Mesendoderm (in vitro differentiated cells): ENCODE measurements around the gene RASSF9.

Source experiments
- DNase-seq: peaks from one replicate; pipeline ENCODE4 v3.0.0; 2013
- H2AK5ac ChIP-seq: 2 replicates; pipeline ENCODE4 v1.6.1; 2013; ENCODE audit warnings: low read length, inconsistent platforms
- H2BK120ac ChIP-seq: 2 replicates; pipeline ENCODE4 v1.6.1; 2013; ENCODE audit warnings: low read depth, mild to moderate bottlenecking, low read length, moderate library complexity, mixed read lengths
- H2BK15ac ChIP-seq: replicated peaks from 2 replicates; pipeline ENCODE4 v1.6.1; 2013; ENCODE audit warnings: low read depth, mild to moderate bottlenecking, moderate library complexity
- H2BK5ac ChIP-seq: 2 replicates; pipeline ENCODE4 v1.6.1; 2013; ENCODE audit warnings: low read length, inconsistent platforms
- H3K18ac ChIP-seq: 2 replicates; pipeline ENCODE4 v1.6.1; 2013; ENCODE audit warnings: mild to moderate bottlenecking, low read length, mixed read lengths
- H3K23ac ChIP-seq: one replicate; pipeline ENCODE4 v1.6.1; 2013; ENCODE audit warnings: low read length
- H3K27ac ChIP-seq: 2 replicates; pipeline ENCODE4 v1.5.1; 2013; ENCODE audit warnings: low read depth, mild to moderate bottlenecking, inconsistent platforms, low read length, moderate library complexity
- H3K27me3 ChIP-seq: 2 replicates; pipeline ENCODE4 v1.6.1; 2013; ENCODE audit warnings: low read length, control low read depth, mild to moderate bottlenecking, inconsistent platforms; ENCODE audit not compliant: insufficient read depth, poor library complexity
- H3K36me3 ChIP-seq: 2 replicates; pipeline ENCODE4 v1.6.1; 2013; ENCODE audit warnings: low read length, inconsistent platforms; ENCODE audit not compliant: control insufficient read depth, insufficient read depth
- H3K4ac ChIP-seq: one replicate; pipeline ENCODE4 v1.6.1; 2013; ENCODE audit warnings: low read depth, mild to moderate bottlenecking, low read length, moderate library complexity
- H3K4me1 ChIP-seq: 2 replicates; pipeline ENCODE4 v1.6.1; 2013; ENCODE audit warnings: low read depth, low read length, inconsistent platforms; ENCODE audit not compliant: control insufficient read depth
- H3K4me2 ChIP-seq: 2 replicates; pipeline ENCODE4 v1.6.1; 2013; ENCODE audit warnings: low read length
- H3K4me3 ChIP-seq: 2 replicates; pipeline ENCODE4 v1.5.1; 2013; ENCODE audit warnings: mild to moderate bottlenecking, low read length
- H3K56ac ChIP-seq: one replicate; pipeline ENCODE4 v1.6.1; 2013; ENCODE audit warnings: low read length
- H3K79me1 ChIP-seq: 2 replicates; pipeline ENCODE4 v1.6.1; 2013; ENCODE audit warnings: low read length, inconsistent platforms
- H3K79me2 ChIP-seq: 2 replicates; pipeline ENCODE4 v1.6.1; 2013; ENCODE audit warnings: mild to moderate bottlenecking, low read length; ENCODE audit not compliant: control insufficient read depth, insufficient read depth
- H3K9ac ChIP-seq: 2 replicates; pipeline ENCODE4 v1.6.1; 2013; ENCODE audit warnings: low read length, inconsistent platforms
- H4K5ac ChIP-seq: one replicate; pipeline ENCODE4 v1.6.1; 2013; ENCODE audit warnings: low read length
- H4K8ac ChIP-seq: one replicate; pipeline ENCODE4 v1.6.1; 2013; ENCODE audit warnings: low read depth, mild to moderate bottlenecking, control low read depth, low read length, moderate library complexity
- WGBS: extraction: QIAGEN DNeasy Blood & Tissue Kit; methylation state at CpG from one replicate; pipeline ENCODE4 v1.1.7; 2013; ENCODE audit warnings: low lambda C conversion rate, missing lambda C conversion rate; ENCODE audit not compliant: insufficient coverage; ENCODE audit errors: extremely low coverage; 5-methylcytosine and 5-hydroxymethylcytosine counted together

RASSF9 gene

DNA sequence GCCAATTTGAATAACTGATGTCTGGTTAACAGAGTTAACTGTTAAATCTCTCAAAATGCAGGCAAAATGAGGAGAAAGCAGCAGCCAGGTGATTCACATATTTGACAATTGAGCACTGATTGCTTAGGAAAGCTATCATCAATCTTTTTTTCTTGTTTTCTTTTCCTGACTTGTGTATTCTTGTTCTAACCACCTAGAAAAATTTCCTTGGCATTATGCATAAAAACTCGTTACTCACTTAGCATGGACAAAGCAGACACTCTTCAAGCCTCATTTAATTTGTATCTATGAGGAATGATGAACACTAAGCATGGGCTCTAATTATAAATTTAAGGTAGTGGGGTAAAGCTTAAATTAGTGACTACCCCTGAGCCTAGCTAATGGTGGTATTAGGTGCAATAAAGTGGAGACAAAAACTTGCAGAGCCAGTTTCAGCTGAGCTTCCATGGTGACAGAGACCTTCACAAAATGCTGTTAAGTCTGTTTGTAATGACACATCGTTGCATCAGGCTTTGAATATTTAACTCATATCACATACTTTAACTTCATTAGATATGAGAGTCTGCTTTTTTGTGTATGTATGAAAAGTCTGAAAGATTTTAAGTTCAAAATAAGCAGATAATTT lies 52.0 kb downstream of the RASSF9 start:
- DNase-seq, result peak; percentile 74
- no peak overlapping the region for H2BK120ac ChIP-seq
- H3K9ac ChIP-seq, result no peak overlapping the region
- no peak overlapping the region for H3K27ac ChIP-seq
- no peak overlapping the region for H3K4ac ChIP-seq
- no peak overlapping the region for H3K18ac ChIP-seq
- H3K4me1 ChIP-seq, result no peaks in the 10 kb centered on the region
- H3K79me1 ChIP-seq, result no peaks in the 10 kb centered on the region
- no peak overlapping the region for H3K23ac ChIP-seq
- no peak overlapping the region for H4K5ac ChIP-seq
- H3K79me2 ChIP-seq, result no peaks in the 10 kb centered on the region
- H2BK5ac ChIP-seq, result no peak overlapping the region
- no peak overlapping the region for H4K8ac ChIP-seq
- no peaks in the 10 kb centered on the region for H3K27me3 ChIP-seq
- H3K36me3 ChIP-seq, result no peaks in the 10 kb centered on the region
- H2AK5ac ChIP-seq, result no peak overlapping the region
- H3K4me2 ChIP-seq, result no peak overlapping the region
- H2BK15ac ChIP-seq, result no peak overlapping the region
- H3K56ac ChIP-seq, result no peak overlapping the region
- H3K4me3 ChIP-seq, result no peak overlapping the region
- no CpG with 5 or more reads among the region's 2 CpGs for WGBS

DNA sequence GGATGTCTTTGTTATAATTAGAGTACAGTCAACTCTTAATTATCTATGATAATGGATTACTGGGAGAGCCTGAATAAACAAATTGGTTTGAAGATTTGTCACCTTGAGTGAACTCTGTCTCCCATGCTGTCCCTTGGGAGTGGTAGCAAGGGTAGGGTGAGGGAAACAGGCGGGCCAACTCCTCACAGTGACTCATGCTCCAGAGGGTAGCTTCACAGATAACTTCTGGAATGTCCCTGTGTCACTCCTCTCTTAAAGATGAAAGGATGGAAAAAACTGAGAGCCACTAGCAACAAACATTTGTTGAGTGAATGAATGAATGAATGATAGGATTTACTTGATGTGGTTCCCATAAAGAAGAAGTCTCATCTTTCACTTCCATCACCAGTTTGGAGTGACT lies 53.5 kb downstream of the RASSF9 start:
- no CpG with 5 or more reads among the region's 1 CpG for WGBS
- Histone ChIP-seq H3K23ac (no peak overlapping the region), H3K79me2 (no peaks in the 10 kb centered on the region), H3K27ac (no peak overlapping the region), H3K9ac (no peak overlapping the region), H4K8ac (no peak overlapping the region), H3K27me3 (no peaks in the 10 kb centered on the region), H3K56ac (no peak overlapping the region), H3K4me3 (no peak overlapping the region), H3K79me1 (no peaks in the 10 kb centered on the region), H2BK120ac (no peak overlapping the region), H3K18ac (no peak overlapping the region), H3K36me3 (no peaks in the 10 kb centered on the region), H3K4me2 (no peak overlapping the region), H2BK5ac (no peak overlapping the region), H3K4me1 (peaks cover 2% of the 10 kb centered on the region), H2BK15ac (no peak overlapping the region), H3K4ac (no peak overlapping the region), H2AK5ac (no peak overlapping the region), H4K5ac (no peak overlapping the region)
- DNase-seq, result peak; percentile 68

DNA sequence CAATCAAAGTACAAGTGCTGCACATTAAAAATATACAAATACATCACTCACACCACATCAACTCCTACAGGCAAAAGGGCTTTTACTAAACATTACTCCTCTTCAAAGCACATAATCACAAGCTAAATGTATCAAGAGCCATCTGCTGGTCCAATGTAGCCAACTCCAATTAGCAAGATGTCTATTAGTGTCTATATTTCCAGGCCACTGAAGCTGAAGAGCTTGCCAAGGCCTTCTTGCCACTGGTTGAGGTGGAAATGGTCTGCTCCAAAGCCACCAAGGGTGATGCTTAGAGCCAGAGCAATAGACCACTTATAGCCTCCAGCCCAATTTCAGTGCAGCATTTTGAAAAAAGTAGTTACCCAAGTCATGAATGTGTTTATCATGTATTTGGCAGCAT lies 54.4 kb downstream of the RASSF9 start:
- no peak for DNase-seq

DNA sequence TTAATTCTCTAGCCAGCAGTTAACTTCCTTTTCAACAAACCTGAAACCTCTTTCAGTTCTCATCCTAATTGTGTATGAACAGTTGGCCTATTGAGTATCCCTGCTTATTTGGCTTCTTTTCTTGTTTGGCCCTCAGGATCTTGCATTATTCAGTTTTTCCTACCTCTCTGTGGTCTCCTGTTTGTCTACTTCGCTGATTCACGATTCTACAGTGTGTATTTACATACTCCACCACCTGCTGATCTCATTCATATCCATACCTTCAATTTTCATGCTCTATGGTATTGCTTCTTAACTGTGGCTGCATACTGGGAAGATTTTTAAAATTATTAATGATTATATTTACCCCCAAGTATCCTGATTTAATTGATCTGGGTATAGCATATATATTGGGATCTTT lies 56.4 kb downstream of the RASSF9 start:
- Histone ChIP-seq H3K79me2 (no peaks in the 10 kb centered on the region), H3K27me3 (no peaks in the 10 kb centered on the region), H2BK15ac (peak overlapping the region; percentile 85), H3K4ac (no peak overlapping the region), H2BK120ac (no peak overlapping the region), H3K79me1 (no peaks in the 10 kb centered on the region), H2BK5ac (no peak overlapping the region), H3K9ac (no peak overlapping the region), H3K27ac (no peak overlapping the region), H3K4me3 (no peak overlapping the region), H3K56ac (no peak overlapping the region), H3K23ac (no peak overlapping the region), H2AK5ac (no peak overlapping the region), H4K8ac (no peak overlapping the region), H3K4me2 (no peak overlapping the region), H3K4me1 (peaks cover 2% of the 10 kb centered on the region), H3K36me3 (no peaks in the 10 kb centered on the region), H3K18ac (no peak overlapping the region), H4K5ac (no peak overlapping the region)
- DNase-seq, result no peak
- WGBS, result no CpG with 5 or more reads among the region's 2 CpGs

More for the DNA sequence above, 54.4 kb downstream of the RASSF9 start:
- no peaks in the 10 kb centered on the region for H3K36me3 ChIP-seq
- no peak overlapping the region for H3K23ac ChIP-seq
- H3K18ac ChIP-seq, result no peak overlapping the region
- no peaks in the 10 kb centered on the region for H3K79me1 ChIP-seq
- no peak overlapping the region for H2BK5ac ChIP-seq
- H3K4me2 ChIP-seq, result no peak overlapping the region
- no peak overlapping the region for H3K4ac ChIP-seq
- no peaks in the 10 kb centered on the region for H3K79me2 ChIP-seq
- no peak overlapping the region for H2BK120ac ChIP-seq
- H3K4me1 ChIP-seq, result peaks cover 2% of the 10 kb centered on the region
- H4K5ac ChIP-seq, result no peak overlapping the region
- H2BK15ac ChIP-seq, result no peak overlapping the region
- H2AK5ac ChIP-seq, result no peak overlapping the region
- no peak overlapping the region for H3K9ac ChIP-seq
- no peak overlapping the region for H4K8ac ChIP-seq
- no peak overlapping the region for H3K4me3 ChIP-seq
- H3K56ac ChIP-seq, result no peak overlapping the region
- no peak overlapping the region for H3K27ac ChIP-seq
- H3K27me3 ChIP-seq, result no peaks in the 10 kb centered on the region

DNA sequence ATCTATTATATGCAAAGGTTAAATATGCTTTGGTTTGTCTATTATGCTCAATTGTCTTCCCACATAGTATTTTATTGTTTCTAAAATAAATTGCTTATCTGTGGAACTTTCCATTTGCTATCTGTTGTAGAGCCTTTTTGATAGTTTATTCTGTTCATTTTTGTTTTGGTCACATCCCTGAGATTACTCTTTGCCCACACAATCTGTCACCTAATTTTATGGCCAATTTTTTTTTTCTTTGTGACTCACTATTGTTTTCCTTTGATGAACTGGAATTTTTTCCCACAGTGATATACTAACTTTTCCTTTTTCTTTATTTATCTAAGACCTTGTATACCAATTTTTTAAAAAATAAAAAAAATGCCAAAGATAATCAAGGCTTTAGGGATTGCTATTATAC lies 61.1 kb downstream of the RASSF9 start:
- Histone ChIP-seq H3K9ac (no peak overlapping the region), H4K8ac (no peak overlapping the region), H3K79me1 (no peaks in the 10 kb centered on the region), H3K27ac (no peak overlapping the region), H3K36me3 (no peaks in the 10 kb centered on the region), H3K18ac (no peak overlapping the region), H3K56ac (no peak overlapping the region), H3K4me1 (peaks cover 2% of the 10 kb centered on the region), H3K4ac (no peak overlapping the region), H2BK120ac (no peak overlapping the region), H2BK15ac (no peak overlapping the region), H2BK5ac (no peak overlapping the region), H3K4me2 (no peak overlapping the region), H4K5ac (no peak overlapping the region), H3K4me3 (no peak overlapping the region), H2AK5ac (no peak overlapping the region), H3K27me3 (no peaks in the 10 kb centered on the region), H3K79me2 (no peaks in the 10 kb centered on the region), H3K23ac (no peak overlapping the region)
- DNase-seq, result no peak

DNA sequence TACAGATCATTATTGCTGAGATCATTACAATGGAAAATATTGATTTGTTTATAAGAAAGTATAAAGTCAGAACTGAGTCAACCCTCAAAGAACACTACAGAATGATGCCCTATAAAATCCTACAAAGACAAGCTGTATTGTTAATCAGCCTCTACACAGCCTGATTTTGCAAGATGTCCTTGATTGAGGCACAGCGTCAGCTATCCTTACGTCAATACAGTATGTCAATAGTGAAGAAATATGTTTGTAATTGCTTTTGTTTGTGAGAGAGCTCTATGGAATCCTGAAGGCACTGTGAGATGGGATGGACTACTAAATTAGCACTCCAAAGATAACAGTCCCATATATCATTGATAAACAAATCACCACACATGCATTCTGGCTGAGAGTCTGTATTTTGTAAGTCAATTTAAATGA lies 70.7 kb downstream of the RASSF9 start:
- H2BK120ac ChIP-seq, result no peak overlapping the region
- no peak overlapping the region for H4K5ac ChIP-seq
- no peak overlapping the region for H4K8ac ChIP-seq
- H2BK15ac ChIP-seq, result no peak overlapping the region
- no peaks in the 10 kb centered on the region for H3K79me2 ChIP-seq
- H3K23ac ChIP-seq, result no peak overlapping the region
- H3K18ac ChIP-seq, result no peak overlapping the region
- no peak overlapping the region for H3K4me3 ChIP-seq
- no peak overlapping the region for H2BK5ac ChIP-seq
- H3K36me3 ChIP-seq, result no peaks in the 10 kb centered on the region
- H3K4me2 ChIP-seq, result no peak overlapping the region
- DNase-seq, result no peak
- no peak overlapping the region for H3K27ac ChIP-seq
- no peaks in the 10 kb centered on the region for H3K27me3 ChIP-seq
- H3K56ac ChIP-seq, result no peak overlapping the region
- no peak overlapping the region for H3K9ac ChIP-seq
- no peaks in the 10 kb centered on the region for H3K4me1 ChIP-seq
- H3K4ac ChIP-seq, result no peak overlapping the region
- H2AK5ac ChIP-seq, result no peak overlapping the region
- no CpG with 5 or more reads among the region's 2 CpGs for WGBS
- H3K79me1 ChIP-seq, result no peaks in the 10 kb centered on the region
